ENCODE results near the gene PCMT1. TPM values are rescaled to one million over a fixed set of nuclear protein-coding genes. Genes with fewer than 3 reads are reported as not detected.
"Not testable (repeated sequence)": the region's sequence is repeated elsewhere in the genome, so short reads cannot be mapped to it uniquely, and the experiment has no call there.

Gene PCMT1
- total RNA-seq (2014; rRNA removed; shearing (Covaris generic)) = 229 and 275 TPM in 2 replicates

GRCh38 chr6:149749594-149750135, at the start of gene PCMT1:
TSS of gene PCMT1 (plus strand) at chr6:149749741. CDS start at chr6:149749902, 161 bp downstream.
- DNase-seq (ENCODE audit: low read depth) = peak; percentile 99

DNA sequence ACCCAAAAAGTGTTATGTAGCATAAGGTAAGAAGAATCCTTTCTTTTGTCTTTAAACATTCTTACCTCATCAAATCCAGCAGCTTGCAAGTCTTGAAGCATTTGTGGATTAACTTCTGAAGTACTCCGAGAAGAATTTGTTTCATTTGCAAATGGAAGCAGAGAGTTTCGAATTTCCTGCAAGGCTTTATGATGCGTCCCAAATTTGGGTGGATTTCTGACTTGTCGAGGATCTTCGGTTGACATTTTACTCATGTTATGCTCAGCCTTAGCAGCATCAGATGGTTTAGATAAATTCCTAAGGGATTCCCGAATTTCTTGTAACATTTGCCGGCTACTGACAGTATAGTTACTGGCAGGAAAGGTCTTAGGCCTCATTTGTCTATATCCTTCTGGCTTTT, 47.8 kb upstream of the PCMT1 start:
- DNase-seq (ENCODE audit: low read depth) = no peak

DNA sequence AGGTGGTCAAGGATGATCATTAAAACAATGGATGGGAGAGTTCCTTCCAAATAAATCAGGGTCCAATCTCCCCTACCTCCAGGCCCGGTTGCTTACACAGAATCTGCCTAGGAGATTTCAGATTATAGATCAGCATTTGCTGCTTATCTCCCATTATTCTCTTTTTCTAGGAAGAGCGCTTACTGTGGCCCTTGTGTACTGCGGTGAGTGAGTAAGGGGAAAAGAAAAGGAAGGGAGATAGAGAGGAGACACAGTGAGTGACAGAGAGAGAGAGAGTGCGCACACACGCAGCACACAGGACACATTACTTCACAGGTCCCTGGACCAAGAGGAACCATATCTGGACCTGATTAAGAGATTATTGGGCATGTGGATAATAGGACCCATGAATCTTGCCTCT, 37.8 kb upstream of the PCMT1 start:
- no peak for DNase-seq (ENCODE audit: low read depth)

DNA sequence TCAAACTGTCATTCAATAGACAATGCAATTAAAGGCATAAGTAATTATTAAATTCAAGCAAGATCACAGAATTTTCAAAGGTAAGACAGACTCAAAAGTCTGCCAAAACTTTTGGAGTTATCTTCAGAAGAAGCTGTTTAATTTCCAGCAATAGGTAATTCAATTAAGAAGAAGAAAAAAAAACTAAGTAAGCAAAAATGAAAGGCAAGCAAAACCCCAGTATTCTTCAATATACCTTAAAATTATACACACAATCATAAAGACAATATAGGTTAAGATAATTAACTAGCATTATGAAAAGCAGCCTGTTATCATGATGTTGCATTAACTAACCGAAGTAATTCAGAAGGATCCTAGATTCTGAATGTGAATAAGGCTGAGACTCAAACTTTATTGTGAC, 35.1 kb upstream of the PCMT1 start:
- DNase-seq (ENCODE audit: low read depth) = no peak

DNA sequence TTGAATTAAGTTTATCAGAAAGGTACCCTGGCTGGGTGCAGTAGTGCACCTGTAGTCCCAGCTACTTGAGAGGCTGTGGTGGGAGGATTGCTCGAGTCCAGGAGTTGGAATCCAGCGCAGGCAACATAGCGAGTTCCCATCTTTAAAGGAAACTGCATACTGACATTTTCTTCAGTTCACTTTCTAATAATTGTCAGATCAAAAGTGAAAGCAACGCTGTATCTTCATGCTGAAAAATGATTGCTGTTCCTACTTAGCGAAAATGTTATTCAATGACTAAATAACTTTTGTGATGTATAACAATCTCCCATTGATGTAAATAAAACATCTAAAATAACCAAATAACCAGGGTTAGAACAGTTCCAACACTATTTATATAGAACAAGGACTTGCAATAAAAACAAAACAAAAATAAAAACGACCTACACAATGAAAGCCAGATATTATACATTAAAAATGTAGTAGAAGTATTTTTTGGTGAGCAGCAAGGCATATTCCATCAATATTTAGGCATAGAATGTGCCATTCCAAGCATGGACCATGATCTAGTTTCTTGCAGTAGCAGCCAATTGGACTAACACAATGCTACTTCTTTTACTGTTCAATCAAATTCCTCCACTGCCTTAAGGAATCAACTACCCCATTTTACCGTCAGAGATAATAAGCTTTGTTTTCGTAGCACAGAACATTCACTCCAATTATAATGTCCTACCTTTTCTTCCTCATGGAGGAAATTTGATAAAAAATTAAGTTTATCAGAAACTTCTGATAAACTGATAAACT, 33.2 kb upstream of the PCMT1 start:
- no peak for DNase-seq (ENCODE audit: low read depth)

GRCh38 chr6:149717255-149717587, 32.3 kb upstream of the PCMT1 start:
- no peak for DNase-seq (ENCODE audit: low read depth)

- DNase-seq (ENCODE audit: low read depth) = peak; percentile 93
Observed at GRCh38 chr6:149717588-149718458, 31.7 kb upstream of the PCMT1 start, which contains the start of gene LATS1. TSS of gene LATS1 (minus strand) at chr6:149718101. CDS start at chr6:149702126, 15,975 bp downstream.

GRCh38 chr6:149719531-149719930, 30.0 kb upstream of the PCMT1 start:
- no peak for DNase-seq (ENCODE audit: low read depth)

DNA sequence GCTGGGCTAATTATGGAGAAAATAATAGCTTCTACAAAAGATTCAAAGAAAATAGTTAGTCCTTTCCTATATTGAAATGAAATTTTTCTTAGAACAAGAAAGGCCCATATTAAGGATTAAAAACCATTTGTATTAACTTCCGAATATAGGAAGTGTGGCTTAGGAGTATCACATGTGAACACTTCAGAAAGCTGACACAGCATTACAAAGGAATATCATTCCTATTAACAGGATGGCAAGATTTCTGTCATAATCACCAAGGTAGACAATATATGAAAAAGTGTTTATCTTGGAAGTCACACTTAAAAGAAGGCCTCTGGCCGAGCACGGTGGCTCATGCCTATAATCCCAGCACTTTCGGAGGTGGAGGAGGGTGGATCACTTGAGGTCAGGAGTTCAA, 26.3 kb upstream of the PCMT1 start:
- DNase-seq (ENCODE audit: low read depth) = no peak

DNA sequence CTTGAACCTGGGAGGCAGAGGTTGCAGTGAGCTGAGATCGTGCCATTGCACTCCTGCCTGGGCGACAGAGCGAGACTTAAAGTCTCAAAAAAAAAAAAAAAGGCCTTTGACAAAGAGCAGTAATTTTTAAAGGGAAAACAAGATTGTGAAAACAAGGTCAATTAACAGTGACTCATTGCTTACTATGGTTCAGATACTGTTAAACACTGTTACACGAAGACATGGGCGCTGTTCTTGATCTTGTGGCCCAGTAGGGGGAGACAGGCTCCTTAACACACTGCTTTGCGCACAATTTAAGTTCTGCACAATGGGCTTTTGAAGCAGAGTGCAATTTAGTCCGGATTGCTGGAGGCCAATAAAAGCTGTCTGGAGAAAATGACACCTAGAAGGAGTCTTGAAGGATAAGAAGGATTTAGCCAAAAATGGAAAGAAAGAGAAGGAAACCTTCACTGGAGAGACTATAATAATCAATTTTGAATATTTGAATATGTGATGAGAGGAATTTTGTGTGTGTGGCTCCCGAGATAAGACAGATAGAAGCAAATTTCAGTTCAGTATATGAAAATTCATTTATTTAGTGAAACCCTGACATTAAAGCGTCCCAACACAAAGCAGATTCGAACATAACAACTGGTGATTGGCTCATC, 25.6 kb upstream of the PCMT1 start:
- DNase-seq (ENCODE audit: low read depth) = peak; percentile 79

DNA sequence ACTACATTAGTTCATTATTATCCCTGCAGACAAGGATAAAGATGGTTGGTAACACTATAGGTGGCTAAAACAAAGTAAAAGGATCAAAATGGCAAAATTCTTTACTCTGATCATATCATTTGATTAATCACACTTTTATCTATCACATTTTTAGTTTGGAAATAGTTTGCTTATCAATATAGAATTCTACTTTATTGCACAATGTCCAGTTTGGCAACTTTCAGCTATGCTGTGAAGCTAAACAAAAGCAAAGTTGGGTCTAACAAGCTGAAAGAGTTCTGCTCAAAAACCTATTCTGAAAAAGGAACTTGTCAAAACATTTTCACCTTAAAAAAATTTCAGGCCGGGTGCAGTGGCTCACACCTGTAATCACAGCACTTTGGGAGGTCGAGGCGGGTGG, 23.8 kb upstream of the PCMT1 start:
- no peak for DNase-seq (ENCODE audit: low read depth)

DNA sequence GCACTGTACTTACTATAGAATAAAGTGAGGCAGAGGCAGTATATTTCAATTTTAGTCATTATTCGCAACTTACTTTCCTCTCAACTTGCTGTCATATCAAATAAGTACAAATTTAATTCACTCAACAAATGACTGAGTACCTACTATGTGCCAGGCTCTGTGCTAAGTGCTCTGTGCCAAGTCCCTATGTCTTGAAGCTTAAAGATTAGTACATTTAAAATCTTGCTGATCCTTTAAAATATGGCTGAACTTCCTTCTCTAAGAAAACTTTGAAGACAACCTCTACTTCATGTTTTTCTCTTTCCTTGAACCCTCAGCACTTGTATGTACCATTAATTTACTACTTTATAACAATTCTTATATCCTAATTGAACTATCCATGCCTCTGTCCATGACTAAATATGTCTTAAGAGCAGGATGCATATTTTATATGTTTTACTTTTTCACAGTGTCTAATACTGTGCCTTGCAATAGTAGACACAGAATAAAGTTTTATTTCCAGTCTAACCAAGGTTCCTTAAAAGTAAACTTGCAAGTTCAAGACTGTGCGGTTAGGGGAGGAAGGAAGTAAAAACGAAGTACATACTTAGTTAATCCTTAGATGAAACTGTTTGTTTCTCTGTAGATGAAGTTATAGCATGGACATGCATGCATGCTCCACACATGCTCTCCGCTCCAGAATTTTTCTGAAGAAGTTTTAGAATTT, 21.6 kb upstream of the PCMT1 start:
- no peak for DNase-seq (ENCODE audit: low read depth)

GRCh38 chr6:149728499-149729234, 20.9 kb upstream of the PCMT1 start:
- no peak for DNase-seq (ENCODE audit: low read depth)

GRCh38 chr6:149729824-149730223, 19.7 kb upstream of the PCMT1 start:
- no peak for DNase-seq (ENCODE audit: low read depth)

- no peak for DNase-seq (ENCODE audit: low read depth)
Observed at GRCh38 chr6:149733089-149733720, 16.3 kb upstream of the PCMT1 start.

DNA sequence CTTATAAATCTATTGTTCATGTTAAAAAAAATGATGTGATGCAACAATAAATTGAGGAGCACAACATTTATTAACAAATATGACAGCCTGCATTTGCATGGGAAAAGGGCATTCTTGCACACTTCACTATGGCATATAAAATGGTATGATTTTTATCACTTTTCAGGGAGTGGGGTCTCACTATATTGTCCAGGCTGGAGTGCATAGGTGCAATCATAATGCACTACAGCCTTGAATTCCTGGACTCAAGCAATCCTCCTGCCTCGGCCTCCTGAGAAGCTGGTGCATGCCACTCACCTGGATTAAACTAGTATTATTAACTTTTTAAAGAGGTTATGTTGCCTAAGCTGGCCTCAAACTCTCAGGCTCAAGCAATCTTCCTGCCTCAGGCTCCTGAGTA, 14.6 kb upstream of the PCMT1 start:
- DNase-seq (ENCODE audit: low read depth) = no peak

DNA sequence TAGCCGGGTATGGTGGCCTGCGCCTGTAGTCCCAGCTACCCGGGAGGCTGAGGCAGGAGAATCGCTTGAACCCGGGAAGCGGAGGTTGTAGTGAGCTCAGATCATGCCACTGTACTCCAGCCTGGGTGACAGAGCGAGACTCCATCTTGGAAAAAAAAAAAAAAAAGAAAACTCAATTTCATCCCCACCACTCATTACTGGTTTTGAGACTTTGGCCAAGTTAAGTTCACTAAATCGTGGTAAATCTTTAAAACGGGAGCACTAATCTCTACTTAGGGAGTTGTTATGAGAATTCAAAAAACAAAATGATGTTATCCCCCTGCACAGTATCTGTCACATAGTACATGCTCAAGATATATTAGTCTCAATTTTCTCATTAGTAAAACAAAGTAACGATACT, 4.3 kb upstream of the PCMT1 start:
- not testable (repeated sequence) for DNase-seq (ENCODE audit: low read depth)

GRCh38 chr6:149746147-149746946, 3.2 kb upstream of the PCMT1 start, which contains the start of gene NUP43:
TSS of gene NUP43 (minus strand) at chr6:149746529. CDS start at chr6:149746495, 34 bp downstream.
- DNase-seq (ENCODE audit: low read depth) = peak; percentile 98

- DNase-seq (ENCODE audit: low read depth) = not testable (repeated sequence)
Observed at GRCh38 chr6:149749082-149749593, 403 bp upstream of the PCMT1 start.
